GM21360 (cell line): ENCODE results near the gene FLACC1.
"Not testable (repeated sequence)": the region's sequence is repeated elsewhere in the genome, so short reads cannot be mapped to it uniquely, and the experiment has no call there.

Experiments
- ATAC-seq: cut with Tn5 transposase; IDR thresholded peaks from one replicate; pipeline ENCODE4 v1.9.1; 2021; ENCODE audit warnings: mild to moderate bottlenecking, moderate library complexity; ENCODE audit not compliant: unreplicated experiment

Gene FLACC1

DNA sequence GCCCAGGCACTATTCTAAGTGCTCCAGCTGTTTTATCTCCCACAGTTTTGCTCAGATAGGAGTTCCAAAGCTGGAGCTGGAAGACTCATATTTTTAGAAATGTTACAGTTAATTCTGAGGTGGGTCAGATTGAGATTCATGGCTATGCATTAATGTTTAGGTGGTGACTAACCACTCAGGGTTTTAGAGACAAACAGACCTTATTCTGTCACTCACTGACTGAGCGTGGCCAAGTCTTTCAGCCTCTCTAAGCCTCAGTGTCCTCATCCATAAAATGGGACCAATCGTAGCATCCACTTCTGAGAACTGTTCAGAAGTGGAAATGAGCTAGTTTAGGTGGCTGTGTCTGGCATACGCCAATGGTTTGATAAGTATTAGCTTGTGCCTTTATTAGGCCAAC lies 101.1 kb downstream of the FLACC1 start:
- ATAC-seq: no peak

- no peak for ATAC-seq
Measured at GRCh38 chr2:201255408-201256033, 101.6 kb downstream of the FLACC1 start.

DNA sequence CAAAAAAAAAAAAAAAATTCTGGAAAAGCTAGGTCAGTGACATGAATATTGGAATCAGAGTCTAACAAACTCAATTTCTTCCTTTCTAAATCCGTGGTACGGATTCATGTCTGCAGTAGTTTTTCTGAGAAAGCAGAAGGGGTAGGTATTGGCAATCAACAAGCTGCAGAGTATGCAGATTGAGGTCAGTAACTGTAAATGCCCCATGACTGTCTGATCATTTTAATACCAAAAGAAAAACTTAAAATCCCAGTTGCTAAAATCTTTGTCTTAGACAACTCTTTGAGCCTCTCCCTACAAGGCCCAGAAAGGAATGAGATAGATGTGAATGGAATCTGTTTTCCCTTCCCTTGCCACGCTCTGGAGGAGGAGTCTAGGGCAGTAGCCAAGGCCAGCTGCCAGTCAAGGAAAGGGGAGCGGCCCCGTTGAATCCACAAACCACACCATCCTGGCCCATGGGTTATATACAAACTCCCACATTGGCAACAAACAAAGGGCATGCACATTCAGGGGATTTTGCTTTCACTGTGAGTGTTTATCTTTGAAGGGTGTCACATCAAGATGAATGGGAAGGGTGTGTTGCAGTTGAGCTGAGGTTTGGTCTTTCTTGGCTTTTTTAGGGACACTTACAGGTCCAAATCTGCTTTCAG lies 102.9 kb downstream of the FLACC1 start:
- ATAC-seq: no peak

- no peak for ATAC-seq
Measured at GRCh38 chr2:201250741-201251140, 106.4 kb downstream of the FLACC1 start.

GRCh38 chr2:201249889-201250288 lies 107.3 kb downstream of the FLACC1 start:
- no peak for ATAC-seq

GRCh38 chr2:201248288-201248844 lies 108.8 kb downstream of the FLACC1 start:
- ATAC-seq: no peak

DNA sequence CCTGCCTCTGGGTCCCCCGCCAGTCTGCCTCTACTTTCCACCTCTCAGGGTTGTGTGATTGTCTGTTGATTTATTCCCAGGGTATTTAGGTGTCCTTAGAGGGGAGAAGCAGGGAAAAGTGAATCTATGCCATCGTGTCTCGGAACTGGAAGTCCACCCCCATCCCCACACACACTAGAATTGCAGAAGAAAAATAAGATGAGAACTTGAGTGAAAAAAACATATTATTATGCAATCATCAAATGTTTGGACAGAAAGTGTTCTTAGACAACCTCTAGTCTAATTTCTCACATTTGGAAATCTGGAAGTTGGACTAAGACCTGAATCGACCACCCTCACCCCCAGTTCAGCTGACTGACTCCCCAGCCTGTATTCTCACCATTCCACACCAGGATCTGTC lies 110.9 kb downstream of the FLACC1 start:
- ATAC-seq: no peak

GRCh38 chr2:201244829-201245228 lies 112.3 kb downstream of the FLACC1 start:
- ATAC-seq: no peak

DNA sequence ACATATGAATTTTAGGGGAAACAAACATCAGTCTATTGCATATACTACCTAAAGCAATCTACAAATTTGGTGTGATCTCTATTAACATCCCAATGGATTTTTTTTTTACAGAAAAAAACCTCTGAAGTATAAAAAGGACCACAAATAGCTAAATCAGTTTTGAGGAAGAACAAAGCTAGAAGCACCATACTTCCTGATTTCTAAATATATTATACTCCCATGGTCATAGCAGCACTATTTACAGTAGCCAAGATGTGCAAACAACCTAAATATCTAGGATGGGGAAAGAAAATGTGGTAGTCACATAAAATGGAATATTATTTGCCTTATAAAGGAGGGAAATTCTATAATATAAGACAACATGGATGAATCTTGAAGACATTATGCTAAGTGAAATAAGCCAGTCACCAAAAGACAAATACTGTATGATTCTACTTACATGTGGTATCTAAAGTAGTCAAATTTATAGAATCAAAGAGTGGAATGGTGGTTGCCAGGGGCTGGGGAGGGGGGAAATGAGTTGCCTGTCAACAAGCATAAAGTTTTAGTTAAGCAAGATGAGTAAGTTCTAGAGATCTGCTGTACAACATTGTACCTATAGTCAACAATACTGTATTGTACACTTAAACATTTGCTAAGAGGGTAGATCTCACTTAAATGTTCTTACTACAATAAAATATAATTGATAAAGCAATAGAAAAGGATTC lies 114.4 kb downstream of the FLACC1 start:
- ATAC-seq: no peak

GRCh38 chr2:201239167-201239935 lies 117.8 kb downstream of the FLACC1 start:
- ATAC-seq: not testable (repeated sequence)
